HepG2 (cell line): Measurements from ENCODE around the gene FAM81B. TPM values are rescaled to one million over a fixed set of nuclear protein-coding genes. Genes with fewer than 3 reads are reported as not detected.

ENCODE experiments used
- ATAC-seq: fragments of 200-7000 bp; cut with Tn5 transposase; 3 replicates; pipeline ENCODE4 v1.9.1; 2020; ENCODE audit warnings: mild to moderate bottlenecking, moderate library complexity
- BruUV-seq: library from RNA; stranded (reverse); fragments of 400-500 nt; replicated peaks from 2 replicates; lab custom pipeline; 2021; lab: Mats Ljungman, UMichigan
- CTCF ChIA-PET: fragments of 300-600 bp; formaldehyde crosslinking; extraction: SDS; loops from one replicate; lab custom pipeline; 2021; ENCODE audit warnings: low total read pairs, inconsistent platforms, low intra/inter-chr PET ratio; lab: Yijun Ruan, JAX
- POLR2A ChIA-PET: fragments of 350-600 bp; sonication (Branson Sonifier 250); formaldehyde crosslinking; loops from one replicate; lab custom pipeline; 2020; ENCODE audit warnings: antibody characterized with exemption, inconsistent platforms; lab: Yijun Ruan, JAX
- DNase-seq: peaks from one replicate; pipeline ENCODE4 v3.0.0-alpha.2; 2015; ENCODE audit warnings: low spot score
- FAIRE-seq: peaks from 3 replicates; lab custom pipeline; 2011; peaks lifted over from hg19 to GRCh38; lab: Jason Lieb, UNC
- H2AFZ ChIP-seq: one replicate; pipeline ENCODE4 v1.6.1; 2011; ENCODE audit warnings: low read length, inconsistent platforms
- H3K27ac ChIP-seq: fragments of 300-600 bp; 3 replicates; pipeline ENCODE4 v1.8.0; 2011; ENCODE audit warnings: mixed run types, mild to moderate bottlenecking, mixed read lengths, low read length, inconsistent platforms; ENCODE audit not compliant: insufficient read depth; ENCODE audit errors: extremely low read length
- H3K27me3 ChIP-seq, 2 experiments: fragments of 200-600 bp in 1 of 2; 2 replicates in 1 of 2; 3 replicates in 1 of 2; pipeline versions ENCODE4 v1.6.0 to v1.8.0; 2011; ENCODE audit warnings: low read length in 2 of 2, mild to moderate bottlenecking in 2 of 2, moderate library complexity in 2 of 2, inconsistent platforms in 1 of 2; ENCODE audit not compliant: insufficient read depth in 2 of 2, control insufficient read depth in 1 of 2
- H3K36me3 ChIP-seq, 2 experiments: fragments of 200-600 bp in 1 of 2; replicated peaks in 1 of 2; 2 replicates in 1 of 2; 3 replicates in 1 of 2; pipeline versions ENCODE4 v1.5.1 to v1.8.0; 2011; ENCODE audit warnings: low read length in 2 of 2, inconsistent platforms in 1 of 2; ENCODE audit not compliant: insufficient read depth in 2 of 2, control insufficient read depth in 1 of 2
- H3K4me1 ChIP-seq: 2 replicates; pipeline ENCODE4 v1.5.1; 2012; ENCODE audit warnings: low read length, inconsistent platforms; ENCODE audit not compliant: insufficient read depth
- H3K4me2 ChIP-seq: 2 replicates; pipeline ENCODE4 v1.6.0; 2011; ENCODE audit warnings: low read depth, low read length, inconsistent platforms
- H3K4me3 ChIP-seq, 3 experiments: fragments of 200-600 bp in 1 of 3; sonication (generic), shearing (Covaris generic) in 1 of 3; replicated peaks in 1 of 3; 2 replicates each; pipeline ENCODE4 v1.5.1; 2011 to 2016; ENCODE audit warnings: low read length in 3 of 3, inconsistent platforms in 2 of 3, low read depth in 2 of 3, mild to moderate bottlenecking in 2 of 3, control low read depth in 1 of 3, mixed read lengths in 1 of 3; ENCODE audit not compliant: insufficient read depth in 1 of 3
- H3K79me2 ChIP-seq: one replicate; pipeline ENCODE4 v1.6.1; 2011; ENCODE audit warnings: low read length, inconsistent platforms; ENCODE audit not compliant: insufficient read depth
- H3K9ac ChIP-seq: 2 replicates; pipeline ENCODE4 v1.6.0; 2011; ENCODE audit warnings: mild to moderate bottlenecking, low read depth, low read length, inconsistent platforms; ENCODE audit not compliant: insufficient read depth
- H3K9me3 ChIP-seq: 2 replicates; pipeline ENCODE4 v1.5.1; 2012; ENCODE audit warnings: mild to moderate bottlenecking, low read length
- H4K20me1 ChIP-seq: 2 replicates; pipeline ENCODE4 v1.6.0; 2011; ENCODE audit warnings: inconsistent platforms, mild to moderate bottlenecking, low read length, moderate library complexity; ENCODE audit not compliant: insufficient read depth
- CCAR2 ChIP-seq: fragments of 200-400 bp; formaldehyde crosslinking; optimal IDR thresholded peaks from 2 replicates; pipeline ENCODE3; 2018; ENCODE audit warnings: low read depth, mild to moderate bottlenecking, low read length, moderate library complexity
- E2F1 ChIP-seq: sonication (generic); formaldehyde crosslinking; IDR thresholded peaks from 2 replicates; pipeline ENCODE4 v1.5.0; 2020; ENCODE audit warnings: missing genetic modification reagents
- FUBP1 ChIP-seq: sonication (generic); formaldehyde crosslinking; IDR thresholded peaks from 2 replicates; pipeline ENCODE4 v1.5.1; 2020; ENCODE audit warnings: missing genetic modification reagents, mild to moderate bottlenecking, borderline replicate concordance
- MED1 ChIP-seq: sonication (generic); formaldehyde crosslinking; IDR thresholded peaks from 2 replicates; pipeline ENCODE4 v1.4.0; 2020; ENCODE audit warnings: missing genetic modification reagents
- PPARG ChIP-seq: conservative IDR thresholded peaks from 2 replicates; pipeline ENCODE4 v1.6.1; 2016; ENCODE audit warnings: missing biosample characterization, missing genetic modification reagents
- RAD51 ChIP-seq: fragments of 450-650 bp; IDR thresholded peaks from 2 replicates; pipeline ENCODE4 v1.6.1; 2016; ENCODE audit warnings: borderline replicate concordance
- REPIN1 ChIP-seq: sonication (generic); formaldehyde crosslinking; IDR thresholded peaks from 2 replicates; pipeline ENCODE4 v1.8.0; 2022; ENCODE audit warnings: missing genetic modification reagents, low read depth, mild to moderate bottlenecking, borderline replicate concordance
- SOX13 ChIP-seq, 3 experiments: fragments of 450-650 bp in 1 of 3; sonication (generic) in 1 of 3; formaldehyde crosslinking in 1 of 3; IDR thresholded peaks in 2 of 3; conservative IDR thresholded peaks in 1 of 3; 2 replicates each; pipeline versions ENCODE4 v1.5.0 to v1.6.1; 2016 to 2020; ENCODE audit warnings: antibody characterized with exemption in 1 of 3, mild to moderate bottlenecking in 1 of 3, missing compliant biosample characterization in 1 of 3, missing genetic modification reagents in 1 of 3, moderate library complexity in 1 of 3
- ZC3H4 ChIP-seq: sonication (generic); formaldehyde crosslinking; IDR thresholded peaks from 2 replicates; pipeline ENCODE4 v1.4.0; 2020; ENCODE audit warnings: missing genetic modification reagents, borderline replicate concordance
- ZNF292 ChIP-seq: sonication (generic); formaldehyde crosslinking; IDR thresholded peaks from 2 replicates; pipeline ENCODE4 v1.8.1; 2022; ENCODE audit warnings: mild to moderate bottlenecking, low read depth, missing genetic modification reagents, borderline replicate concordance
- WGBS: methylation state at CpG from one replicate; pipeline ENCODE4 v1.1.6; 2017; ENCODE audit warnings: low lambda C conversion rate; 5-methylcytosine and 5-hydroxymethylcytosine counted together
- in situ Hi-C: cut with HindIII; loops from 2 replicates; pipeline ENCODE4 v1.10.0; 2017; ENCODE audit warnings: low pct_unique_long_range_greater_than_20kb; ENCODE audit not compliant: extremely low pct_ligation_motif_present
- intact Hi-C: fragments of 100-400 bp; cut with micrococcal nuclease; formaldehyde crosslinking; loops from one replicate; pipeline ENCODE4 v1.10.0; 2022; ENCODE audit not compliant: unreplicated experiment
- polyA plus RNA-seq, 8 experiments: library from polyadenylated mRNA; depleted of rRNA in 3 of 8; stranded (reverse) in 7 of 8; unstranded in 1 of 8; fragments of >200 nt; fragmentation: Illumina TruSeq in 4 of 8; extraction: Trizol in 4 of 8; gene quantifications; 2 replicates each; pipeline versions ENCODE4 v1.2.1 to v1.2.3, GENCODE V29; 2011 to 2016; ENCODE audit warnings: low read depth in 4 of 8, missing spikeins in 1 of 8, mixed read lengths in 1 of 8; ENCODE audit not compliant: insufficient read depth in 1 of 8
- total RNA-seq, 5 experiments: library from RNA; depleted of rRNA; stranded (reverse); fragments of >200 nt; fragmentation: Illumina TruSeq; extraction: Trizol; gene quantifications; 2 replicates each; pipeline ENCODE4 v1.2.3, GENCODE V29; 2016; ENCODE audit warnings: low read depth in 1 of 5
- TF ChIP-seq, protein P1 (sequence below), 2 experiments: fragments of 450-650 bp in 1 of 2; sonication (generic) in 1 of 2; formaldehyde crosslinking in 1 of 2; IDR thresholded peaks; 2 replicates each; pipeline versions ENCODE4 v1.6.1 to v1.8.0; 2016 to 2022; ENCODE audit warnings: antibody characterized with exemption in 1 of 2, mild to moderate bottlenecking in 1 of 2, missing genetic modification reagents in 1 of 2

The FAM81B gene
- total and polyA plus RNA-seq, 2 of the 13 experiments (the other 11 are each of a cell fraction or from before 2014, with no cell fraction given) = not detected

DNA sequence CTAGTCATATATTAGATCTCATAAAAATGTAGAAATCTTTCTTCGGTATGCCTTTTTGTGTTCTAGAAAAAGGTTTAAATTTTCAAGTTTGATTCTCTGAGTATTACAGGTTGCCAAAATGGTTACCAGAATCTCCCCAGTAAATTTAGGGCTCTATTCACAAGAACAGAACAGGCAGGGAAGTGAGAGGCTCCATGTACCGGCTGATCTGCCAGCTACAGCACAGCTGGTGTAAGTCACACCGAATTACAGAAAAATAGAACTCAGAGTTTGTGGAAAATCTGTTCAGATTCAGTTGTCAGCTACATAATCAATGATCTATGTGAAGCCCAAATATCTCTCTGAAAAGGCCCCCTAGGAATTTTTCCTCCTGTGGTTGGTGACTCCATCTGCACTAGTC, 10.5 kb downstream of the FAM81B start:
- Histone ChIP-seq H3K9me3 (no peaks in the 10 kb centered on the region), H4K20me1 (no peaks in the 10 kb centered on the region), H3K27ac (no peak overlapping the region), H3K9ac (no peak overlapping the region), H3K27me3 (no peaks in the 10 kb centered on the region), H3K4me2 (no peak overlapping the region), H3K4me3 (no peak overlapping the region), H2AFZ (no peak overlapping the region), H3K4me1 (no peaks in the 10 kb centered on the region), H3K79me2 (no peaks in the 10 kb centered on the region), H3K36me3 (no peaks in the 10 kb centered on the region)
- no peak for DNase-seq
- in situ Hi-C loops = no loop called here
- no peak for ATAC-seq
- CTCF ChIA-PET = no interaction called here
- intact Hi-C loops = no loop called here
- BruUV-seq = no TSS peak
- POLR2A ChIA-PET = no interaction called here
- WGBS = 16% methylated on average over 3 of the region's 3 CpGs
- FAIRE-seq = no peak
- TF ChIP-seq E2F1 (no peak), RAD51 (no peak), ZC3H4 (CRISPR knock-in tag) (no peak), PPARG (no peak), FUBP1 (CRISPR knock-in tag) (no peak), SOX13 (IDR thresholded peaks at IDR 0.05) (no peak), SOX13 (CRISPR knock-in tag; conservative IDR thresholded peaks at IDR 0.05 in 1 of 2, IDR thresholded peaks at IDR 0.05 in 1 of 2) (no peak), REPIN1 (CRISPR knock-in tag) (no peak), ZNF292 (CRISPR knock-in tag) (no peak), CCAR2 (no peak), MED1 (no peak)
- TF ChIP-seq, protein P1, sequence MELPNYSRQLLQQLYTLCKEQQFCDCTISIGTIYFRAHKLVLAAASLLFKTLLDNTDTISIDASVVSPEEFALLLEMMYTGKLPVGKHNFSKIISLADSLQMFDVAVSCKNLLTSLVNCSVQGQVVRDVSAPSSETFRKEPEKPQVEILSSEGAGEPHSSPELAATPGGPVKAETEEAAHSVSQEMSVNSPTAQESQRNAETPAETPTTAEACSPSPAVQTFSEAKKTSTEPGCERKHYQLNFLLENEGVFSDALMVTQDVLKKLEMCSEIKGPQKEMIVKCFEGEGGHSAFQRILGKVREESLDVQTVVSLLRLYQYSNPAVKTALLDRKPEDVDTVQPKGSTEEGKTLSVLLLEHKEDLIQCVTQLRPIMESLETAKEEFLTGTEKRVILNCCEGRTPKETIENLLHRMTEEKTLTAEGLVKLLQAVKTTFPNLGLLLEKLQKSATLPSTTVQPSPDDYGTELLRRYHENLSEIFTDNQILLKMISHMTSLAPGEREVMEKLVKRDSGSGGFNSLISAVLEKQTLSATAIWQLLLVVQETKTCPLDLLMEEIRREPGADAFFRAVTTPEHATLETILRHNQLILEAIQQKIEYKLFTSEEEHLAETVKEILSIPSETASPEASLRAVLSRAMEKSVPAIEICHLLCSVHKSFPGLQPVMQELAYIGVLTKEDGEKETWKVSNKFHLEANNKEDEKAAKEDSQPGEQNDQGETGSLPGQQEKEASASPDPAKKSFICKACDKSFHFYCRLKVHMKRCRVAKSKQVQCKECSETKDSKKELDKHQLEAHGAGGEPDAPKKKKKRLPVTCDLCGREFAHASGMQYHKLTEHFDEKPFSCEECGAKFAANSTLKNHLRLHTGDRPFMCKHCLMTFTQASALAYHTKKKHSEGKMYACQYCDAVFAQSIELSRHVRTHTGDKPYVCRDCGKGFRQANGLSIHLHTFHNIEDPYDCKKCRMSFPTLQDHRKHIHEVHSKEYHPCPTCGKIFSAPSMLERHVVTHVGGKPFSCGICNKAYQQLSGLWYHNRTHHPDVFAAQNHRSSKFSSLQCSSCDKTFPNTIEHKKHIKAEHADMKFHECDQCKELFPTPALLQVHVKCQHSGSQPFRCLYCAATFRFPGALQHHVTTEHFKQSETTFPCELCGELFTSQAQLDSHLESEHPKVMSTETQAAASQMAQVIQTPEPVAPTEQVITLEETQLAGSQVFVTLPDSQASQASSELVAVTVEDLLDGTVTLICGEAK (IDR thresholded peaks at IDR 0.05) = no peak
- TF ChIP-seq, protein P1 (CRISPR knock-in tag; IDR thresholded peaks at IDR 0.05) = no peak
